SK-N-SH (cell line): Measurements from ENCODE around the gene TMEM117. TPM values are rescaled to one million over a fixed set of nuclear protein-coding genes. Genes with fewer than 3 reads are reported as not detected.
A peak's percentile ranks its signal among the peaks of the same experiment; 100 is the strongest.

Experiments
- CTCF ChIA-PET: fragments of 300-600, 350-600 bp; formaldehyde crosslinking; extraction: SDS; loops from one replicate; lab custom pipeline; 2021; lab: Yijun Ruan, JAX
- POLR2A ChIA-PET: fragments of 350-600 bp; sonication (Branson Sonifier 250); formaldehyde crosslinking; extraction: SDS; loops from one replicate; lab custom pipeline; 2020; ENCODE audit warnings: antibody characterized with exemption, inconsistent platforms; lab: Yijun Ruan, JAX
- DNase-seq: peaks from one replicate; pipeline ENCODE4 v3.0.0; 2012
- H2AFZ ChIP-seq: fragments of 200-600 bp; sonication (generic); 2 replicates; pipeline ENCODE4 v1.8.1; 2016; ENCODE audit warnings: antibody characterized with exemption, mild to moderate bottlenecking, low read depth
- H3F3A ChIP-seq: fragments of 200-600 bp; sonication (generic); replicated peaks from 2 replicates; pipeline ENCODE3; 2016; ENCODE audit warnings: antibody characterized with exemption, mild to moderate bottlenecking; ENCODE audit not compliant: insufficient read depth
- H3K27ac ChIP-seq, 2 experiments: fragments of 200-500 bp in 1 of 2; fragments of 200-600 bp in 1 of 2; sonication (Bioruptor generic) in 1 of 2; sonication (generic), shearing (Covaris generic) in 1 of 2; 2 replicates each; pipeline versions ENCODE4 v1.5.1 to v1.6.1; 2014 to 2016; ENCODE audit warnings: low read depth in 2 of 2, inconsistent platforms in 1 of 2, low read length in 1 of 2, mild to moderate bottlenecking in 1 of 2, mixed read lengths in 1 of 2
- H3K27me3 ChIP-seq: fragments of 200-600 bp; sonication (generic), shearing (Covaris generic); 2 replicates; pipeline ENCODE4 v1.6.1; 2016; ENCODE audit warnings: mixed run types; ENCODE audit not compliant: insufficient read depth
- H3K36me3 ChIP-seq, 2 experiments: fragments of 200-500 bp in 1 of 2; fragments of 200-600 bp in 1 of 2; sonication (Bioruptor generic) in 1 of 2; sonication (generic) in 1 of 2; replicated peaks in 1 of 2; 2 replicates each; pipeline versions ENCODE3 to v1.5.1; 2014 to 2016; ENCODE audit warnings: low read length in 1 of 2, mild to moderate bottlenecking in 1 of 2; ENCODE audit not compliant: insufficient read depth in 2 of 2, control insufficient read depth in 1 of 2
- H3K4me1 ChIP-seq, 2 experiments: fragments of 200-500 bp in 1 of 2; fragments of 200-600 bp in 1 of 2; sonication (Bioruptor generic) in 1 of 2; sonication (generic), shearing (Covaris generic) in 1 of 2; 2 replicates each; pipeline versions ENCODE4 v1.5.1 to v1.6.1; 2014 to 2016; ENCODE audit warnings: low read depth in 1 of 2, low read length in 1 of 2, mixed run types in 1 of 2; ENCODE audit not compliant: insufficient read depth in 2 of 2, control insufficient read depth in 1 of 2
- H3K4me2 ChIP-seq: fragments of 200-600 bp; sonication (generic), shearing (Covaris generic); 2 replicates; pipeline ENCODE4 v1.6.1; 2017; ENCODE audit warnings: mixed run types
- H3K4me3 ChIP-seq, 2 experiments: fragments of 200-500 bp in 1 of 2; fragments of 200-600 bp in 1 of 2; sonication (Bioruptor generic) in 1 of 2; sonication (generic), shearing (Covaris generic) in 1 of 2; 2 replicates each; pipeline versions ENCODE4 v1.5.1 to v1.8.1; 2014 to 2016; ENCODE audit warnings: low read depth in 2 of 2, inconsistent platforms in 1 of 2, low read length in 1 of 2, mild to moderate bottlenecking in 1 of 2, mixed read lengths in 1 of 2, moderate library complexity in 1 of 2
- H3K79me2 ChIP-seq: fragments of 200-600 bp; sonication (generic); 2 replicates; pipeline ENCODE4 v1.8.1; 2017; ENCODE audit warnings: mild to moderate bottlenecking; ENCODE audit not compliant: insufficient read depth
- H3K9ac ChIP-seq: fragments of 200-600 bp; sonication (generic); 2 replicates; pipeline ENCODE4 v1.6.1; 2017; ENCODE audit warnings: mixed run types
- H3K9me2 ChIP-seq: fragments of 200-600 bp; sonication (generic); 2 replicates; pipeline ENCODE4 v1.6.1; 2017; ENCODE audit warnings: mixed run types
- H3K9me3 ChIP-seq: fragments of 200-600 bp; sonication (generic); 2 replicates; pipeline ENCODE4 v1.6.1; 2017; ENCODE audit warnings: mixed run types, mild to moderate bottlenecking, moderate library complexity
- H4K20me1 ChIP-seq: fragments of 200-600 bp; sonication (generic); 2 replicates; pipeline ENCODE4 v1.6.1; 2017; ENCODE audit warnings: mild to moderate bottlenecking, mixed run types; ENCODE audit not compliant: insufficient read depth
- CTCF ChIP-seq: fragments of 200-600 bp; sonication (generic); IDR thresholded peaks from 2 replicates; pipeline ENCODE4 v1.6.1; 2017; ENCODE audit warnings: antibody characterized with exemption, mild to moderate bottlenecking, moderate library complexity
- ELF1 ChIP-seq: IDR thresholded peaks from 2 replicates; pipeline ENCODE4 v1.4.0; 2012
- FOXM1 ChIP-seq: IDR thresholded peaks from 2 replicates; pipeline ENCODE4 v1.4.0; 2012; ENCODE audit warnings: low read depth, mild to moderate bottlenecking
- GABPA ChIP-seq: IDR thresholded peaks from 2 replicates; pipeline ENCODE4 v1.4.0; 2012; ENCODE audit warnings: low read depth, mild to moderate bottlenecking
- GATA2 ChIP-seq: sonication (generic); formaldehyde crosslinking; IDR thresholded peaks from 2 replicates; pipeline ENCODE4 v1.5.0; 2020; ENCODE audit warnings: mild to moderate bottlenecking, missing genetic modification reagents
- IRF3 ChIP-seq: fragments of 150-350 bp; IDR thresholded peaks from 2 replicates; pipeline ENCODE4 v1.6.1; 2016; ENCODE audit warnings: mild to moderate bottlenecking, low read depth, low read length
- MXI1 ChIP-seq: IDR thresholded peaks from 2 replicates; pipeline ENCODE4 v1.6.1; 2012; ENCODE audit warnings: mild to moderate bottlenecking, low read depth, low read length, improper control_type of control experiment
- NRF1 ChIP-seq: IDR thresholded peaks from 2 replicates; pipeline ENCODE4 v1.6.1; 2012; ENCODE audit warnings: low read depth, mild to moderate bottlenecking, low read length
- PBX3 ChIP-seq: IDR thresholded peaks from 2 replicates; pipeline ENCODE4; 2012
- POLR2AphosphoS5 ChIP-seq: IDR thresholded peaks from 2 replicates; pipeline ENCODE4 v1.6.1; 2012; ENCODE audit warnings: low read depth, low read length
- REST ChIP-seq: IDR thresholded peaks from 2 replicates; pipeline ENCODE4 v1.6.1; 2012; ENCODE audit warnings: mild to moderate bottlenecking, low read depth, low read length, moderate library complexity
- RFX5 ChIP-seq: IDR thresholded peaks from 2 replicates; pipeline ENCODE4 v1.6.1; 2012; ENCODE audit warnings: mild to moderate bottlenecking, improper control_type of control experiment, low read length
- RXRA ChIP-seq: IDR thresholded peaks from 2 replicates; pipeline ENCODE4 v1.4.0; 2012; ENCODE audit warnings: low read depth, mild to moderate bottlenecking, borderline replicate concordance
- SIN3A ChIP-seq: IDR thresholded peaks from 2 replicates; pipeline ENCODE4 v1.6.1; 2012; ENCODE audit warnings: low read depth, mild to moderate bottlenecking, low read length, moderate library complexity, borderline replicate concordance
- SMC3 ChIP-seq: IDR thresholded peaks from 2 replicates; pipeline ENCODE4 v1.6.1; 2012; ENCODE audit warnings: low read depth, low read length, improper control_type of control experiment
- TEAD4 ChIP-seq: IDR thresholded peaks from 2 replicates; pipeline ENCODE4 v1.4.0; 2012; ENCODE audit warnings: mild to moderate bottlenecking, borderline replicate concordance; ENCODE audit not compliant: insufficient read depth
- USF1 ChIP-seq: IDR thresholded peaks from 2 replicates; pipeline ENCODE4 v1.4.0; 2012; ENCODE audit warnings: low read depth, borderline replicate concordance
- USF2 ChIP-seq: fragments of 150-350 bp; IDR thresholded peaks from 2 replicates; pipeline ENCODE4 v1.6.1; 2017; ENCODE audit warnings: antibody characterized with exemption, low read length, low read depth, borderline replicate concordance
- ZBTB33 ChIP-seq: IDR thresholded peaks from 2 replicates; pipeline ENCODE4 v1.4.0; 2012; ENCODE audit warnings: low read depth, borderline replicate concordance
- WGBS: methylation state at CpG from one replicate; pipeline ENCODE4 v1.1.6; 2017; ENCODE audit warnings: low lambda C conversion rate; 5-methylcytosine and 5-hydroxymethylcytosine counted together
- polyA plus RNA-seq, 3 experiments: library from polyadenylated mRNA; depleted of rRNA; stranded (reverse); fragments of >200 nt; gene quantifications; 2 replicates each; pipeline ENCODE4 v1.2.3, GENCODE V29; 2012

Gene TMEM117
- polyA plus RNA-seq, 1 of the 3 experiments (the other 2 are of a cell fraction) = 0.81 TPM

GRCh38 chr12:43805149-43805859, 30.6 kb upstream of the TMEM117 start:
- peak overlapping the region; percentile 76 for H3K4me2 ChIP-seq
- peaks cover 50% of the 10 kb centered on the region for H3K79me2 ChIP-seq
- no peaks in the 10 kb centered on the region for H3K9me2 ChIP-seq
- H2AFZ ChIP-seq = peak overlapping the region; percentile 69
- H3K4me3 ChIP-seq = peak overlapping the region; percentile 94 to 96
- H3F3A ChIP-seq = peaks cover 3% of the 10 kb centered on the region
- peaks cover 0 to 11% of the 10 kb centered on the region in 2 experiments; a peak in 2 of 4 replicates for H3K4me1 ChIP-seq
- H3K27me3 ChIP-seq = no peaks in the 10 kb centered on the region
- no peaks in the 10 kb centered on the region for H3K9me3 ChIP-seq
- POLR2A ChIA-PET = interaction anchor here (1.0 to 2.5 kb wide), 5 partner anchors 15 to 46 kb away, joined by 3 to 16 read pairs (median 3); partner anchors contain the start of gene TMEM117
- H3K36me3 ChIP-seq = peaks cover 39% of the 10 kb centered on the region in 2 experiments
- peak overlapping the region; percentile 93 for H3K9ac ChIP-seq
- TF ChIP-seq USF2 (no peak), NRF1 (no peak), SMC3 (no peak), SIN3A (no peak), PBX3 (no peak), IRF3 (no peak), REST (no peak), GABPA (no peak), FOXM1 (no peak), RFX5 (no peak), CTCF (no peak), GATA2 (CRISPR knock-in tag) (no peak), TEAD4 (no peak), ZBTB33 (no peak), ELF1 (no peak), USF1 (no peak), POLR2AphosphoS5 (no peak), RXRA (no peak), MXI1 (no peak)
- CTCF ChIA-PET = interaction anchor here (0.7 to 2.7 kb wide), 12 partner anchors 10 to 1390 kb away, joined by 3 to 22 read pairs (median 5); partner anchors contain the start of gene TMEM117
- 4% methylated on average over 20 of the region's 20 CpGs for WGBS
- peak overlapping the region; percentile 95 to 98 for H3K27ac ChIP-seq
- H4K20me1 ChIP-seq = peaks cover 18% of the 10 kb centered on the region
- peak; percentile 23 for DNase-seq
